CD4-positive, alpha-beta T cell (primary cell): Measurements from ENCODE around the gene DNAAF5. TPM values are rescaled to one million over a fixed set of nuclear protein-coding genes. Genes with fewer than 3 reads are reported as not detected.

Source experiments
- ATAC-seq: fragments of 200-7000 bp; cut with Tn5 transposase; one replicate; pipeline ENCODE4 v1.10.0; 2022; ENCODE audit warnings: mild to moderate bottlenecking; ENCODE audit not compliant: poor library complexity
- CTCF ChIA-PET: fragments of 350-600 bp; sonication (Branson Sonifier 250); formaldehyde crosslinking; loops from one replicate; lab custom pipeline; 2021; ENCODE audit warnings: antibody characterized with exemption, inconsistent platforms; lab: Charles Lee
- POLR2A ChIA-PET: fragments of 350-600 bp; sonication (Branson Sonifier 250); formaldehyde crosslinking; loops from one replicate; lab custom pipeline; 2021; ENCODE audit warnings: antibody characterized with exemption, inconsistent platforms; lab: Charles Lee
- DNase-seq, 14 experiments: peaks; one replicate each; pipeline ENCODE4 v3.0.0-alpha.2; 2013 to 2020; ENCODE audit warnings: mixed read lengths in 2 of 14
- H3K27ac ChIP-seq, 2 donors: one replicate each; pipeline versions ENCODE4 v1.5.1 to v1.7.0; 2013; ENCODE audit warnings: low read length in 2 of 2, low read depth in 1 of 2, mild to moderate bottlenecking in 1 of 2
- H3K27me3 ChIP-seq, 2 experiments: 1 replicate in 1 of 2; 2 replicates in 1 of 2; pipeline versions ENCODE4 v1.6.1 to v1.7.0; 2013; ENCODE audit warnings: low read length in 2 of 2, control low read depth in 1 of 2, mild to moderate bottlenecking in 1 of 2, moderate library complexity in 1 of 2; ENCODE audit not compliant: insufficient read depth in 2 of 2, control insufficient read depth in 1 of 2
- H3K36me3 ChIP-seq: one replicate; pipeline ENCODE4 v1.6.1; 2013; ENCODE audit warnings: low read length, control low read depth; ENCODE audit not compliant: insufficient read depth
- H3K4me1 ChIP-seq: one replicate; pipeline ENCODE4 v1.6.1; 2013; ENCODE audit warnings: low read length, control low read depth; ENCODE audit not compliant: insufficient read depth
- H3K4me3 ChIP-seq: one replicate; pipeline ENCODE4 v1.5.1; 2013; ENCODE audit warnings: mild to moderate bottlenecking, low read length, moderate library complexity
- H3K9me3 ChIP-seq, 2 experiments: 1 replicate in 1 of 2; 2 replicates in 1 of 2; pipeline versions ENCODE4 v1.6.1 to v1.7.0; 2013; ENCODE audit warnings: low read length in 2 of 2, mild to moderate bottlenecking in 2 of 2, control low read depth in 1 of 2, moderate library complexity in 1 of 2; ENCODE audit not compliant: control insufficient read depth in 1 of 2, insufficient read depth in 1 of 2
- H3K27ac Mint-ChIP-seq: one replicate; pipeline ENCODE4 v1.8.0; 2020; ENCODE audit warnings: mixed read lengths
- H3K27me3 Mint-ChIP-seq: one replicate; pipeline ENCODE4 v1.8.0; 2021; ENCODE audit warnings: mixed read lengths
- H3K36me3 Mint-ChIP-seq: one replicate; pipeline ENCODE4 v1.8.0; 2021; ENCODE audit warnings: low read depth, mixed read lengths
- H3K4me1 Mint-ChIP-seq: one replicate; pipeline ENCODE4 v1.8.0; 2021; ENCODE audit warnings: low read depth, mixed read lengths
- H3K4me3 Mint-ChIP-seq: one replicate; pipeline ENCODE4 v1.8.0; 2020; ENCODE audit warnings: mild to moderate bottlenecking, mixed read lengths
- H3K9me3 Mint-ChIP-seq: one replicate; pipeline ENCODE4 v1.8.0; 2020; ENCODE audit warnings: mixed read lengths
- intact Hi-C, 2 experiments: fragments of 100-400 bp; cut with DNase I in 1 of 2; cut with micrococcal nuclease in 1 of 2; formaldehyde crosslinking; loops; one replicate each; pipeline versions ENCODE4 v1.15.1 to v1.9.0; 2023 to 2025; cut with DNase I, micrococcal nuclease
- total RNA-seq, 174 experiments: library from RNA in 2 of 174; stranded (reverse) in 2 of 174; gene quantifications; one replicate each; pipeline ENCODE4 v1.2.3 and lab custom pipeline; 2021 to 2026
- TF ChIP-seq, protein P1 (sequence below): fragments of 200-600 bp; IDR thresholded peaks from one replicate; pipeline ENCODE4 v1.8.0; 2022; ENCODE audit warnings: antibody characterized with exemption, mild to moderate bottlenecking

DNAAF5 gene
- total RNA-seq, 2 experiments from 2014 or later: 4.8 to 6.1 TPM

DNA sequence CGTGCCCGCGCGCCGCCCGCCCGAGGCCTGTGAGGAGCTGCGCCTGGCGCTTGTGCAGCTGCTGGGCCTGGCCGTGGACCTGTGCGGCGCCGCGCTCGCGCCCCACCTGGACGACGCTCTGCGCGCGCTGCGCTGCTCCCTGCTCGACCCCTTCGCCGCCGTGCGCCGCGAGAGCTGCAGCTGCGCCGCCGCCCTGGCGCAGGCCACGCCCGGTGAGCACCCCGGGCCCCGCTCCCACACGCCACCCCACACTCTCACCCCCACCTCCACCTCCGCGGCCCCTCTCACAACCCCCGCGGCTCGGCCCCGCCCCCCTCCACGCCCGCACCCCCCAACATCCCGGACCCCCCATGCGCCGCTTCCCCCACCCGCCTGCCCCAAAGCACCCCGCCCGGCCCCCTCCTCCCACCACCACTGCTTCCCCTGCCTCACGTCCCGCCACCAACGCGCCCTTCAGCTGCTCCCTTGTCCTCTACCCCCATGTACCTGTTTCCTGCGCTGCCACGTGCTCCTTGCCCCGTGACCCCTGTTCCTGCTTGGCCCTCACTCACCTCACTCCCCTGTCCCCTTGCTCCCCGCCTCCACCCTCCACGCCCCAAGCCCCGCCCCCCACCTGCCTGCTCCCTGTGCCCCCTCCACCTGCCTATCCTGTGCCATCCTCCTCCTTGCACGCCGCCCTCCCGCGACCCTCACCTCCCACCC lies 756 bp downstream of the DNAAF5 start, which contains the start of gene PRKAR1B:
Gene PRKAR1B, minus strand, starts transcription at position 178 of the 702 bp plus-strand sequence. CDS start 15,776 bp downstream, outside the sequence.
- H3K36me3 Mint-ChIP-seq: peaks cover 42% of the 10 kb centered on the region
- Histone ChIP-seq H3K4me1 (peaks cover 21% of the 10 kb centered on the region), H3K9me3 (peaks cover 0 to 4% of the 10 kb centered on the region in 2 experiments), H3K36me3 (peaks cover 16% of the 10 kb centered on the region), H3K4me3 (peak within 1 kb of the TSS; percentile 73), H3K27me3 (no peaks in the 10 kb centered on the region), H3K27ac (peak within 1 kb of the TSS; percentile 62 to 64)
- POLR2A ChIA-PET: interaction anchor here (0.7 to 1.6 kb wide), 3 partner anchors 109 to 375 kb away, joined by 3 to 4 read pairs (median 3); partner anchors contain the start of gene COX19
- H3K9me3 Mint-ChIP-seq: no peaks in the 10 kb centered on the region
- peaks cover 27% of the 10 kb centered on the region for H3K4me1 Mint-ChIP-seq
- peak in 11 of 14 experiments; percentile 13 to 64 (median 28) for DNase-seq
- intact Hi-C loops: loop anchor here (5.0 kb wide), 2 partner anchors 145 to 150 kb away; partner anchors contain the start of gene GET4 (in 1 of the 2)
- H3K27ac Mint-ChIP-seq: peak within 1 kb of the TSS; percentile 36
- H3K4me3 Mint-ChIP-seq: peak within 1 kb of the TSS; percentile 91
- peak; percentile 59 for ATAC-seq
- TF ChIP-seq, protein P1, sequence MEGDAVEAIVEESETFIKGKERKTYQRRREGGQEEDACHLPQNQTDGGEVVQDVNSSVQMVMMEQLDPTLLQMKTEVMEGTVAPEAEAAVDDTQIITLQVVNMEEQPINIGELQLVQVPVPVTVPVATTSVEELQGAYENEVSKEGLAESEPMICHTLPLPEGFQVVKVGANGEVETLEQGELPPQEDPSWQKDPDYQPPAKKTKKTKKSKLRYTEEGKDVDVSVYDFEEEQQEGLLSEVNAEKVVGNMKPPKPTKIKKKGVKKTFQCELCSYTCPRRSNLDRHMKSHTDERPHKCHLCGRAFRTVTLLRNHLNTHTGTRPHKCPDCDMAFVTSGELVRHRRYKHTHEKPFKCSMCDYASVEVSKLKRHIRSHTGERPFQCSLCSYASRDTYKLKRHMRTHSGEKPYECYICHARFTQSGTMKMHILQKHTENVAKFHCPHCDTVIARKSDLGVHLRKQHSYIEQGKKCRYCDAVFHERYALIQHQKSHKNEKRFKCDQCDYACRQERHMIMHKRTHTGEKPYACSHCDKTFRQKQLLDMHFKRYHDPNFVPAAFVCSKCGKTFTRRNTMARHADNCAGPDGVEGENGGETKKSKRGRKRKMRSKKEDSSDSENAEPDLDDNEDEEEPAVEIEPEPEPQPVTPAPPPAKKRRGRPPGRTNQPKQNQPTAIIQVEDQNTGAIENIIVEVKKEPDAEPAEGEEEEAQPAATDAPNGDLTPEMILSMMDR: no peak
- CTCF ChIA-PET: no interaction called here
- H3K27me3 Mint-ChIP-seq: no peaks in the 10 kb centered on the region

DNA sequence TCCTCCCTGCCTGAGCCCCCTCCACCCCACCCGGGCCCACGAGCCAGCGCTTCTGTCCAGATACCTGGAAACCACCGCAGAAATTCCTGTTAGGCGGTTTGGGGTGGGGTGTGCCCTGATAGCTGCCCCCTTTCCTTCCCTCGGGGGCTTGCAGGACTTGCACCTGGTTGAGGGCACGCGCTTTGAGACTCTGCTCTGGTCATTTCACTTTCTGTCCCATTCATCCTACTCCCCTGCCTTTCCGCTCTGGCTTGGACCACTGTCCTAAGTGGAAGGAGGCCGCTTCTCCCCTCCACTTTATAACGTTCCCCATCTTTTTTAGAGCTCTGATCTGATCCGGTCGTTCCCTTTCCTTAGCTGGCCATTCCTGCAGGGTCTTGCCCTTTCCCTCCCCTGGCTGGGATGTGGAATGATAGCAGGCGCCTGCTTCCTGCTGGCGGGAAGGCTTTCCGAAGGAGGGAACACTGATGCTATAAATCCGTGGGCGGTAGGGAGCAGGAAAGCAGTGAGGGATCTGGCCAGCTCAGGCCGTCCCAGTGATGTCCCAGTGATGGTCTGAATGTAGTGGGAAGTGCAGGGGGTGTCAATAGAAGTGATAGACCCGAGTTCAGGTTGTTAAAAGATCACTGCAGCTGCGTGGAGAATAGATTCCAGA lies 1.4 kb downstream of the DNAAF5 start:
- H3K4me1 Mint-ChIP-seq: peaks cover 33% of the 10 kb centered on the region
- intact Hi-C loops: loop anchor here (5.0 kb wide), 2 partner anchors 146 to 149 kb away; partner anchors contain the start of gene GET4 (in 1 of the 2)
- Histone ChIP-seq H3K4me3 (peak overlapping the region; percentile 29), H3K9me3 (no peaks in the 10 kb centered on the region), H3K27ac (no peak overlapping the region), H3K36me3 (peaks cover 12% of the 10 kb centered on the region), H3K4me1 (peaks cover 21% of the 10 kb centered on the region), H3K27me3 (no peaks in the 10 kb centered on the region)
- DNase-seq: no peak
- peak overlapping the region; percentile 91 for H3K4me3 Mint-ChIP-seq
- H3K9me3 Mint-ChIP-seq: no peaks in the 10 kb centered on the region
- H3K36me3 Mint-ChIP-seq: peaks cover 37% of the 10 kb centered on the region
- TF ChIP-seq, protein P1: no peak
- H3K27ac Mint-ChIP-seq: peak overlapping the region; percentile 11
- ChIA-PET POLR2A (interaction anchor here (1.0 kb wide), 1 partner anchor 144 kb away, joined by 4 read pairs; no protein-coding TSS in a partner anchor), CTCF (no interaction called here)
- no peak for ATAC-seq
- no peaks in the 10 kb centered on the region for H3K27me3 Mint-ChIP-seq

- ChIA-PET POLR2A (interaction anchor here (1.0 kb wide), 1 partner anchor 145 kb away, joined by 4 read pairs; no protein-coding TSS in a partner anchor), CTCF (interaction anchor here (0.6 kb wide), 1 partner anchor 264 kb away, joined by 3 read pairs; no protein-coding TSS in a partner anchor)
- Mint-ChIP-seq H3K27me3 (no peaks in the 10 kb centered on the region), H3K36me3 (peaks cover 34% of the 10 kb centered on the region), H3K4me3 (peak overlapping the region; percentile 91), H3K9me3 (no peaks in the 10 kb centered on the region), H3K4me1 (peaks cover 33% of the 10 kb centered on the region), H3K27ac (peak overlapping the region; percentile 11)
- TF ChIP-seq, protein P1: no peak
- peaks cover 21% of the 10 kb centered on the region for H3K4me1 ChIP-seq
- intact Hi-C loops: loop anchor here (5.0 kb wide), 2 partner anchors 146 to 149 kb away; partner anchors contain the start of gene GET4 (in 1 of the 2)
- no peak for DNase-seq
- no peak for ATAC-seq
- no peak overlapping the region for H3K4me3 ChIP-seq
- no peaks in the 10 kb centered on the region for H3K27me3 ChIP-seq
- peaks cover 0 to 4% of the 10 kb centered on the region in 2 experiments for H3K9me3 ChIP-seq
- no peak overlapping the region for H3K27ac ChIP-seq
- H3K36me3 ChIP-seq: peaks cover 12% of the 10 kb centered on the region
These were observed 2.1 kb downstream of the DNAAF5 start for GRCh38 chr7:728602-729001.
